Kidney tubule cell (primary cell): ENCODE data around the gene INPP4A.

Source experiments
- DNase-seq: peaks from one replicate; pipeline ENCODE4 v3.0.0-alpha.2; 2018; ENCODE audit warnings: low spot score

The INPP4A gene

DNA sequence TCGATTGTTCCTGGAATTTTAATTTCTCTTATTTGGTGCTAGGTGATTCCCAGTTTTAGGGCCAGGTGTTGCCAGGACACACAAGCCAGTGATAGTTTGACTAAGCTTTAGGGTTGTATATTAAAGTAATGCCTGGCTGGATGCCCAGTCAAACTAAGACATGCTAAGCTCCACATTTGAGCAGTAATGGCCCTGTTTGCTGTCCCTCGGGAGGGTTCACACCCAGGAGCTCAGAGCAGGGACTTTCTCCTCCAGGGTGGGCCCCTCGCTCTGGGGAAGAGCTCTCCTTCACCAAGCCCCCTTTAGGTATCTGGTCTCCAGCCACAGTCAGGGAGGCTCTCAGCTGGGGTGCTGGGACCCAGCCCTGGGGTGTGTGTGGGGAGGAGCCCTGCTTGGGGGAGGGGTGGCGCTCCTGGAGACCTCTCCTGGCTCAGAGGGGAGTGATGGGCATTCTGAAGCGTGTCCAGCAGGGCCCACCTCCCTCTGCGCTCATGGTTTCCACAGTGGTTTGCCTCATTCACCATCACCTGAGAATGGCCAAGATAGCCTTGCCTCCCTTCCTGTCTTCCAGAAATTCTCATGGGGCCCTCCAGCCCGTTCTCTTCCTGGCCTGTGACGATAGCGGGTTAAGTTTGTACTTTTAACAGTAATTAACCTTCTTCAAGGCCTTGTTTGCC lies 31.7 kb downstream of the INPP4A start:
- DNase-seq, result peak; percentile 58

DNA sequence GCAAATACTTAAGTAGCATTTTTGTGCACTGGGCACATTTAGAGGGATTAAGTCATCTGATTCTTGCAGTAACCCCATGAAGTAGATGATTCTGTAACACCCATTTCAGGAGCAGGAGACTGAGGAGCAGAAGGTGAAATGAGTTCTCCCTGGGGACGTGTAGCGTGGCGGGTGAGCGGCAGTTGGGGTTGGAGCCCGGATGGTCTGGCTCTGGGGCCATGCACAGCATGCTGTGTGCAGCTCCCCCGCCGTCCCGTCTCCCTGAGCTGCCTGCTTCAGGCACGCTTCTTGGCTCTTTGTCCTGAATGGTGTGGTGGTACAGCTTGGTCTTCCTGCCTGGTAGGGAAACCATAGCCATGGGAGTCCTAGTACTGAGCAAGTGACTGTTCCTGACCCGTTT lies 32.4 kb downstream of the INPP4A start:
- DNase-seq, result no peak

DNA sequence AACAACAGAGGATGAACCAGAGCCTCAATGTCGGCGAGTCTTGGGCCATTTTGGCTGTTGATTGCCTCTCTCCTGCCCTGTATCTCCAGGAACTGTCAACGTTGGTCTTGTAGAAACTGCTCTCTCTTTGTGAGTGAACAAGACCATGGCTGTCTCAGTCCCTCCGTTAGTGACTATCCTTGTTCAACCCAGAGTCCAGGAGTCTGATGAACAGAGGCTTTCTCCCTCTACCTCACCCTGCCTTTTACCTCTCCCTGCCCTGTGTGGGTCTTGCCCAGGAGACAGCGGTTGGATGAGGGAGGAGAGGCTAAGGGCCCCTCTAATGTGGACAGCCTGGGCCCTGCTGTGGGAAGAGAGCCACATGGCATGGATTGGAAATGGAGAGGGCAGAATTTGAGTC lies 32.8 kb downstream of the INPP4A start:
- no peak for DNase-seq

GRCh38 chr2:98478088-98478551 lies 33.5 kb downstream of the INPP4A start:
- no peak for DNase-seq

DNA sequence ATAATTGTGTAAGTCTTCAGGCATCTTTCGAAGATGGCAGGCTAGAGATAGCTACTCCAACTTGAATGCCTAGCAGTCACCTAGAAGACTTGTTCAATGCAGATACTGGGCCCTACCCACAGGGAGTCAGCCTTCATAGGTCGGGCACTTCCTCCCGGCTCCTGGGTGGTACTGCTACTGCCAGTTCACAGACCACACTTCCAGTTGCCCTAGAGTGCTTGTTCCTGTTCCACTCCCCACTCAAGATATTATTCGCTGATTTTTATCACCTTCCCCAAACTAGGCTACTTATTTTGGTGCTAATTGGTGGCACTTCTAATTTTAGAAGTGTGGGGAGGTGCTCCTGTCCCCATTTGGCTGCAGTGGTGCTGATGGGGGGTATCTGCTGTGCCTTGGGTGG lies 34.2 kb downstream of the INPP4A start:
- DNase-seq, result no peak

DNA sequence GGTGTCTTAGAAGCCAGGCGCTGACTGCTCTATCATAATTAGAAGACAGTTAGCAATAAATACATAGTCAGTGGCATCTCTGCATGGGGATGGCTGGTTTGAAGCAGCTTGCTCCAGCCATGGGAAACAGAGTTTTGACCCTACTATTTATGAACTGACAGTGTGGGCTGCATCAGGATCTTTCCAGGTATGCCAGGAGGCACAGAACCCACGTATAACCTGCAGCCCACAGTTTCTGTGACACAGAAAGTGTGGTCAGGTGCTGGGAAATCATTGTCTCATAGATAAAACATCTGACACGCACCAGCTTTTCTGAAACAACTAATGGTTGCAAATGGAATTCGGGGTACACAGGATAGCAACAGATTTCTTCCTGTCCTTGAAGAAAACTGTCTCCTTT lies 34.7 kb downstream of the INPP4A start:
- peak; percentile 31 for DNase-seq

- DNase-seq, result peak; percentile 89
These were observed 35.4 kb downstream of the INPP4A start for GRCh38 chr2:98479959-98480524.

GRCh38 chr2:98480598-98480997 lies 35.9 kb downstream of the INPP4A start:
- no peak for DNase-seq

DNA sequence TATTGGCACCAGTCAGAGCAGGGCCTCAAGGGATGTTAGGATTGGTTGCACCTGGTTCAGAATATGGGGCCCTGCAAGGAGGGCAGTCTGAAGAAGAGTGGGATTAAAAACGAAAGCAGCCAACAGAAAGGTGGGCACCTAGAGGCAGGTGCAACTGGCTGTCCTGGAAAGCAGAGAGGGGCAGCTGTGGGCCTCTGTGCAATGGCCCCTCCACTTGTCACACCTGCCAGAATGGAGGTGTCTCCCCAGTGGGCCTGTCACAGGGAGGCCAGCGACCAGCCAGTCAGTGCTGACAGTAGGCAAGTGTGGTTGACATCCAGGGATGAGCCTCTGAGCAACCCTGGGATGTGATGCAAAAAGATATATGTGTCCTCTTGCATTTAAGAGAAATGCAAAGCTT lies 37.7 kb downstream of the INPP4A start:
- DNase-seq, result no peak

DNA sequence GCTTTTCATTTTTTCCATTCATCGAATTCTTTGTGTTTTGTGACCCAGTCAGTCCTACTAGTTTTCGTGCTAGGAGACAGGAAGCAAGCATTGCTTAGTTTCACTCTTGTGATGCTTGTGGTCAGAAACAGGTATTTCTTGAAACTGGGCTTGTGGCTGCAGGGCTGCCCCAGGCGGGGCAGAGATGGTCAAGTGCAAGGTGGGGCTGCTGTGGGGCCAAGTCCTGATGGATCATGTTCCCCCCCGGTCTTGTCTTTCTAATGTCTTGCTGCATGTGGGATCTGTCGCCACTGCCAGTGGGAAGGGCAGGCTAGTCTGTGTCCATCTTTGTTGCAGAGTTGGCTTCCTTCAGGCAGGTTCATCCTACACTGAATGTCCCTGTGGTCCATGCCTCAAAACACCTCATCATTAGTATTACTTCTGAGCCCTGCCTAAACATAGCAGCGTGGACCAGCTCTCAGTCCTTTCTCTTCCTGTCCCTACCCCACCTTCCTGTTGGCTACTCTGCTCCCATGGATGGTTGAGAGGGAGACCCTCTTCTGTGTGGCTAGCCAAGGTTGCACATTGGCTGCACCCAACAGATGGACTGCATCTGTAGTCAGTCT lies 38.7 kb downstream of the INPP4A start:
- DNase-seq, result peak; percentile 79

GRCh38 chr2:98484121-98484557 lies 39.5 kb downstream of the INPP4A start:
- no peak for DNase-seq

- no peak for DNase-seq
These were observed 40.2 kb downstream of the INPP4A start for GRCh38 chr2:98484652-98485452.

DNA sequence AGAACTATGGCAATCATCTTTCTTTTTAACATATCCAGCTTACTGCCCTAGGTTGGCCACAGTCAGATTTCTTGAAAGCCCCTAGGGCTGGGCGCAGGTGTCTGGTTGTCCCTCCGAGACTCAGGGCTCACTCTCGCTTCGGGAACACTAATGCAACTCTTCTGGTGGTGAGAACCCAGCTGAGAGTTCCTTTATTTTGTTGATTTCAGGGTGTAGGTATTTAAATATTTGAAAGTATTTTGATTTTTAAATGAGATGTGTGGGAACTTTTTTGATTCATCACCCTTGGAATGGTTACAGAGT lies 40.7 kb downstream of the INPP4A start:
- no peak for DNase-seq

GRCh38 chr2:98486374-98486981 lies 41.8 kb downstream of the INPP4A start:
- DNase-seq, result no peak

DNA sequence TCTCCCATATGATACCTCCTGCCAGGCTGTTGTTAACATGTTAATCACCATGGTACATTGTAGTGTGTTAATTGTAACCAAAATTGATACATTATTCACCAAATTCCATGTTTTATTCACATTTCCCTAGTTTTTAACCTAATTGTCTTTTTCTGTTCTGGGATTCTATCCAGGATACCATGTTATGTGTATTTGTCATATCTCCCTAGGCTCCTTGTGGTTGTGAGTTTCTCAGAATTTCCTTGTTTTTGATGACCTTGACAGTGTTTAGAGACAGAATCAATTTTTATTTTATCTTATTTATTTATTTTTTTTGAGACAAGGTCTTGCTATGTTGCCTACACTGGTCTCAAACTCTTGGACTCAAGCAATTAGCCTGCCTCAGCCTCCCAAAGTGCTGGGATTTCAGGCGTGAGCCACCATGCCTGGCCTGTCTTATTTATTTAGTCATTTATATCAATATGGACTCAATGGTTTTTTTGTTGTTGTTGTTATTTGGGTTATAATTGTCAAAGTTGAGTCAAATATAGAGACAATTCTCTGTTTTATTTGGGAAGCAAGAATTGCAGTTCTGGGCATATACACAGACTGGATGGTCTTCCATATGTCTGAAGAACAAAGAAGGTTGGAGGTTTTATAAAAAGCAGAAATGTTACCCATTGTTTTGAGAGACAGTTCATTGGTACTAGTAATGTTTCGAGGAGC lies 42.6 kb downstream of the INPP4A start:
- DNase-seq, result no peak

- DNase-seq, result peak; percentile 33
These were observed 43.1 kb downstream of the INPP4A start for GRCh38 chr2:98487806-98488189.

DNA sequence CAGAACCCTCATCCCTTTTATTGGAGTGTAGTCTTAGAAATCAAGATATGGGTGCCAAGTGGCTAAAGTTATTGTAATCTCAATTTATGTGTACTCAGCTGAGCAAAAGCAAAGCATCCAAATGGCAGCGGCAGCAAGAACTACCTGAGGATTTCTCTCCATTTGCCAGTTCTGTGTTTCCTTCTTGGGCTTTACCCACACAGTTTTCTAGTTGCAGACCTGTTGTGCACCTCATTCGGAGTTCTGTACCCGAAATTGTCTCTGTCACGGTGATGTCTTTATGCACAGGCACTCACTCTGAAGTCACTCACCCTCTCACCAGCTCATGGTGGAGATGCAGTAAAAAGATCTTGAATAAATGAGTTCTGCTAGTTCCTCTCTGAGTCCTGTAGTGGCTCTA lies 43.6 kb downstream of the INPP4A start:
- no peak for DNase-seq

DNA sequence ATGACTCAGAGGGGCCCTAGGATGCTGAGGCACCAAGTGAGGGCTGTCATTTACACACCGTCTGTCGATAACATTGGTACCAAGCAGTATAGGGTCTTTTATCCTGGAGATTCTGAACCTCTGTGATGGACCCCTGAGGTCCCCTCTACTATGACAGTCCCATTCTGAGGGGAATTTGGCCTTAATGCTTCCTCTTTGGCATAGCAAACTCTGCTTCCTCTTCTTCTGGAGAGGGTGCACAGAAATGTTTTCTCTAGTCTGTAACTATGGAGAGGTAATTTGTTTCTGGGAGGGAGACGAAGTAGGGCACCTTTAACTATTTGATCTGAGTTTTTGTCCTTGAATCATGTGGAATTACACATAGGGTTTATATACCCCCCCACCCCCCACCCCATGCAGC lies 44.8 kb downstream of the INPP4A start:
- DNase-seq, result no peak

DNA sequence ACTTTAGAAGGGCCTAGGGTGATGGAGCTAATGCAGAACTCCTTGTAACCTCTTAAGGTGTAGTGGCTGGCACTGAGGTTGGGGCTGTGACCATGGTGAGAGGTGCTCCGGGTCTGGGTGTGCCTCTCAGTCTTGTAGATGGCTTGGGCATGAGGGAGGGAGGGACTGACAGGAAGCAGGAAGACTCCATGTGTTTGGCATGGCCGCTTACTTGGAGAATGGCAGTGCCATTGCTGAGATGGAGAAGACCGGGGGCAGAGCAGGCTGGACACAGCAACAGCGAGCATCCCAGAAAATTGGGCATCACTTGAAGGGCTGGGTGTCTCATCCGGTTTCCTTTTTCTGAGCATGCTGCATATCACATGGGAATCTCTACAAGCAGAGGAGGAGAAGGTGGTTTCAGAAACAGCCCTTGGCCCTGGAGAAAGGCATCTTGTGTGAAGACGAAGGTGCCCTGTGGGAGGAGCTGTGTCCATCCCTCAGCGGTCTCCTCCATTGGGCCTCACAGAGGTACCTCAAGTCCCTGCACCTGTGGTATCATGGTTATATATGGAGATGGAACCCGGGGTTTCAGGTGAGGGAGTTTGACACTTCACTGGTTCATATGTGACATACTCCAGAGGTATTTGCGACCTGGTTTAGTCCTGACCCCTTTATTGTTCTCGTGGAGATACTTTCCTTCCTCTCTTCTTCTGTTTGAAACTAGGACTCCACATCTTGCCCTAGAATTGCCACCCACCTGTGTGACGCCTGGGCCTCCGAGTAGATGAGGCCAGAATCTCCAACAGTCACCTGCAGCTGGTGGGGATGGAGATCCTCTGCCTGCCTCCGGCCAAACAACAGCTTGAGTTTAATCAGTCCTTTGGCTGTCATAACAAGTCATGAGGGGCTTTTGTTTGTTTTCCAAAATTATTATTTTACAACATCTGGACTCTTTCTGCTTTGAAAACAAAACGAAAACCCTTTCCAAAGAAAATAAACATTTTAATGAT lies 45.6 kb downstream of the INPP4A start:
- no peak for DNase-seq

GRCh38 chr2:98492441-98492840 lies 47.8 kb downstream of the INPP4A start:
- no peak for DNase-seq

GRCh38 chr2:98494699-98495098 lies 50.0 kb downstream of the INPP4A start:
- no peak for DNase-seq
